Endothelial cell of umbilical vein (primary cell): ENCODE data around the gene RETREG3. TPM values are rescaled to one million over a fixed set of nuclear protein-coding genes. Genes with fewer than 3 reads are reported as not detected.
A peak's percentile ranks its signal among the peaks of the same experiment; 100 is the strongest.

Experiments
- BruUV-seq: library from RNA; stranded (reverse); fragments of 400-500 nt; replicated peaks from 2 replicates; lab custom pipeline; 2021; lab: Mats Ljungman, UMichigan
- CTCF ChIA-PET: fragments of 300-600, 350-600 bp; sonication (Branson Sonifier 250); formaldehyde crosslinking; loops from one replicate; lab custom pipeline; 2021; ENCODE audit warnings: antibody characterized with exemption, inconsistent platforms; lab: Charles Lee
- POLR2A ChIA-PET: fragments of 300-600, 350-600 bp; sonication (Branson Sonifier 250); formaldehyde crosslinking; loops from one replicate; lab custom pipeline; 2021; ENCODE audit warnings: antibody characterized with exemption, inconsistent platforms; lab: Charles Lee
- DNase-seq: peaks from one replicate; pipeline ENCODE4 v3.0.0-alpha.2; 2011; ENCODE audit warnings: low read depth, low spot score
- FAIRE-seq: peaks from 2 replicates; lab custom pipeline; 2011; peaks lifted over from hg19 to GRCh38; lab: Jason Lieb, UNC
- H2AFZ ChIP-seq: 2 replicates; pipeline ENCODE4 v1.6.0; 2012; ENCODE audit warnings: low read depth, low read length, control low read depth, inconsistent platforms
- H3K27ac ChIP-seq: 2 replicates; pipeline ENCODE4 v1.5.1; 2011; ENCODE audit warnings: low read depth, mild to moderate bottlenecking, control low read depth, low read length, moderate library complexity; ENCODE audit not compliant: insufficient read depth
- H3K27me3 ChIP-seq, 2 experiments: 2 replicates each; pipeline versions ENCODE4 v1.6.0 to v1.6.1; 2011; ENCODE audit warnings: low read length in 2 of 2, mixed read lengths in 1 of 2; ENCODE audit not compliant: control insufficient read depth in 2 of 2, insufficient read depth in 2 of 2
- H3K36me3 ChIP-seq, 2 experiments: 2 replicates in 1 of 2; 3 replicates in 1 of 2; pipeline ENCODE4 v1.5.1; 2011; ENCODE audit warnings: low read length in 2 of 2, mild to moderate bottlenecking in 1 of 2, moderate library complexity in 1 of 2; ENCODE audit not compliant: control insufficient read depth in 2 of 2, insufficient read depth in 2 of 2; ENCODE audit errors: extremely low read depth in 1 of 2
- H3K4me1 ChIP-seq: 3 replicates; pipeline ENCODE4 v1.5.1; 2011; ENCODE audit warnings: mild to moderate bottlenecking, low read length; ENCODE audit not compliant: control insufficient read depth, insufficient read depth; ENCODE audit errors: extremely low read depth
- H3K4me2 ChIP-seq: 2 replicates; pipeline ENCODE4 v1.6.1; 2011; ENCODE audit warnings: low read length, control low read depth, mixed read lengths; ENCODE audit not compliant: insufficient read depth
- H3K4me3 ChIP-seq, 3 experiments: fragments of 200-600 bp in 1 of 3; sonication (generic), shearing (Covaris generic) in 1 of 3; replicated peaks in 1 of 3; 2 replicates each; pipeline ENCODE4 v1.5.1; 2011 to 2016; ENCODE audit warnings: control low read depth in 3 of 3, low read length in 3 of 3, mild to moderate bottlenecking in 2 of 3, inconsistent platforms in 1 of 3, low read depth in 1 of 3, moderate library complexity in 1 of 3; ENCODE audit not compliant: insufficient read depth in 1 of 3
- H3K79me2 ChIP-seq: 2 replicates; pipeline ENCODE4 v1.6.0; 2012; ENCODE audit warnings: low read length, inconsistent platforms; ENCODE audit not compliant: control insufficient read depth, insufficient read depth
- H3K9ac ChIP-seq: replicated peaks from 2 replicates; pipeline ENCODE3; 2011; ENCODE audit warnings: low read length, control low read depth; ENCODE audit not compliant: insufficient read depth; ENCODE audit errors: extremely low read depth
- H3K9me1 ChIP-seq: replicated peaks from 3 replicates; pipeline ENCODE4 v1.6.0; 2011; ENCODE audit warnings: mild to moderate bottlenecking, low read length; ENCODE audit not compliant: control insufficient read depth, insufficient read depth; ENCODE audit errors: extremely low read depth
- H3K9me3 ChIP-seq: replicated peaks from 2 replicates; pipeline ENCODE4 v1.5.1; 2012; ENCODE audit warnings: low read length, inconsistent platforms; ENCODE audit not compliant: control insufficient read depth, insufficient read depth
- H4K20me1 ChIP-seq: replicated peaks from 2 replicates; pipeline ENCODE3; 2011; ENCODE audit warnings: mild to moderate bottlenecking, low read length; ENCODE audit not compliant: control insufficient read depth, insufficient read depth; ENCODE audit errors: extremely low read depth
- GATA2 ChIP-seq: IDR thresholded peaks from 2 replicates; pipeline ENCODE4 v1.7.0; 2011; ENCODE audit warnings: low read depth, mild to moderate bottlenecking, moderate library complexity, mixed read lengths, low read length; ENCODE audit not compliant: insufficient read length, insufficient read depth
- JUN ChIP-seq: IDR thresholded peaks from 2 replicates; pipeline ENCODE4 v1.6.1; 2011; ENCODE audit warnings: borderline replicate concordance, low read depth; ENCODE audit not compliant: insufficient read length, insufficient read depth
- POLR2A ChIP-seq: IDR thresholded peaks from 2 replicates; pipeline ENCODE4 v1.6.1; 2012; ENCODE audit warnings: low read depth, mild to moderate bottlenecking, control low read depth, low read length
- POLR2AphosphoS5 ChIP-seq: IDR thresholded peaks from 2 replicates; pipeline ENCODE4 v1.6.1; 2012; ENCODE audit warnings: low read depth, mild to moderate bottlenecking, control low read depth, low read length, moderate library complexity; ENCODE audit not compliant: insufficient read depth
- dilution Hi-C: fragments of 300-500 bp; cut with MboI; formaldehyde crosslinking; loops from one replicate; pipeline ENCODE4 v1.15.0; 2019; ENCODE audit warnings: low sequenced_read_pairs; ENCODE audit not compliant: extremely low pct_ligation_motif_present
- intact Hi-C: fragments of 100-400 bp; cut with micrococcal nuclease; formaldehyde crosslinking; loops from one replicate; pipeline ENCODE4 v1.10.0; 2022
- polyA plus RNA-seq, 4 experiments: library from polyadenylated mRNA; depleted of rRNA in 3 of 4; stranded (reverse) in 3 of 4; unstranded in 1 of 4; fragments of >200 nt; gene quantifications; 2 replicates each; pipeline versions ENCODE4 v1.2.1 to v1.2.3, GENCODE V29; 2011 to 2012; ENCODE audit warnings: missing spikeins in 1 of 4
- total RNA-seq: library from RNA; stranded (reverse); gene quantifications from 2 replicates; pipeline ENCODE4 v1.2.3, GENCODE V29; 2021
- TF ChIP-seq, protein P1 (sequence below): IDR thresholded peaks from 2 replicates; pipeline ENCODE4 v1.6.1; 2011; ENCODE audit not compliant: insufficient read depth, insufficient read length

The RETREG3 gene
- total and polyA plus RNA-seq, 2 donors (not counting 3 experiments of a cell fraction or from before 2014, with no cell fraction given), result 36.2 to 53.4 TPM

DNA sequence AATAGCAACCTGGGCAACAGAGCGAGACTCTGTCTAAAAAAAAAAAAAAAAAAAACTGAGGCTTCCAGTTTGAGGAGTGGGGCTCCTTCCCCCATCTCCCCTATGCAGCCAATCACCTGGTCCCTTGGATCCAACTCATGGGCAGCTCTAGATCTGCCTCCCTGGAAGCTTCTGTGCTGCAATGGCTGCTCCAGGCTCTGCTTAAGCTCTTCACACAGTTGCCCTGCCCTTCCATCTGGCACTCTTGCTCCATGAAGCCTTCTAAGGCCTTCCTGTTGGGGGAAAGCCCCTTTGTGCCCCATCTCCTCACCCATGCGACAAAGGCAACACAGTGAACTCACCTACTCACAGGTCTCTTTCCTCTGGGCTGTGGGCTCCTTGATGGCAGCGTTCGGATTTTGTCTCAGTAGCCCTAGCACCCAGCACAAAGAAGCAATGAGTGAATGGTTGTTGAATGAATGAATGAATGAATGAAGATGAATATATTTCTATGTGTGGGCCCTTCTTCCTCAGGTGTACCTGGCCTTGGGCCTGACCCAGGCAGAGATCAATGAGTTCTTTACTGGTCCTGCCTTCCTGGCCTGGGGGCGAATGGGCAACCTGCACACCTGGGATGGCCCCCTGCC is 71.2 kb downstream of the RETREG3 start:
- intact Hi-C loops, result loop anchor here (2.0 kb wide), 1 partner anchor 17 kb away; no protein-coding TSS in a partner anchor
- Histone ChIP-seq H3K27me3 (no peaks in the 10 kb centered on the region), H4K20me1 (no peaks in the 10 kb centered on the region), H3K4me1 (peaks cover 23% of the 10 kb centered on the region), H2AFZ (no peak overlapping the region), H3K9me1 (no peaks in the 10 kb centered on the region), H3K27ac (no peak overlapping the region), H3K9me3 (no peaks in the 10 kb centered on the region), H3K4me3 (no peak overlapping the region), H3K79me2 (peaks cover 4% of the 10 kb centered on the region), H3K4me2 (no peak overlapping the region), H3K9ac (no peak overlapping the region), H3K36me3 (peaks cover 2 to 5% of the 10 kb centered on the region in 2 experiments)
- DNase-seq (no peak), FAIRE-seq (no peak)
- ChIA-PET CTCF (interaction anchor here (3.1 kb wide), 1 partner anchor 11 kb away, joined by 14 read pairs; no protein-coding TSS in a partner anchor), POLR2A (no interaction called here)
- TF ChIP-seq, protein P1, sequence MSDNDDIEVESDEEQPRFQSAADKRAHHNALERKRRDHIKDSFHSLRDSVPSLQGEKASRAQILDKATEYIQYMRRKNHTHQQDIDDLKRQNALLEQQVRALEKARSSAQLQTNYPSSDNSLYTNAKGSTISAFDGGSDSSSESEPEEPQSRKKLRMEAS, result no peak
- TF ChIP-seq GATA2, result no peak
- TF ChIP-seq POLR2AphosphoS5, result no peak
- no peak for TF ChIP-seq JUN
- no peak for TF ChIP-seq POLR2A
- dilution Hi-C loops, result no loop called here
- BruUV-seq, result no TSS peak

DNA sequence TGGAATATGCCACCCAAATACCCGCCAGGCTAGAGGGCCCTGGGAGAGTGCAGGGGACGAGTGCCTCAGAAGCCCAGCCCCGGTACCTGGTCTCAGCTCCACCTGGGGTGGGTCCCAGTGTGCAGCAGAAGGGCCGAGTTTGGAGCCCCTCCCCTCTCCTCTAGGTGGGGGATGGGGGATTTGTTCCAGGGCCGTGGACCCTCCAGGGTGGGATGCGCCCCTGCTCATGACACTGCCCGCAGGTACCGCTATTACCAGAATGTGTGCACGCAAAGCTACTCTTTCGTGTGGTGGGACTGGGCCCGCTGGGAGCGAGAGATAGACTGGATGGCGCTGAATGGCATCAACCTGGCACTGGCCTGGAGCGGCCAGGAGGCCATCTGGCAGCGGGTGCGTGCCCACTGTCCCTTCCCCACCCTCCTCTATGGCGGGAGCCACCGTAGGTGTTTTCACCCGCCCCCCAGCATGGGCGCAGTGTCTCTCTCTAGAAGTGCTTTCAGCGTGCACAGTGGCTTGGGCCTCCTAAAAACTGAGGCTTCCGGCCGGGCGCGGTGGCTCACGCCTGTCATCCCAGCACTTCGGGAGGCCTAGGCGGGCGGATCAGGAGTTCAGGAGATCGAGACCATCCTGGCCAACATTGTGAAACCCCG is 71.9 kb downstream of the RETREG3 start:
- TF ChIP-seq, protein P1, result no peak
- no peak for TF ChIP-seq GATA2
- no TSS peak for BruUV-seq
- H3K4me2 ChIP-seq, result peak overlapping the region; percentile 79
- CTCF ChIA-PET, result interaction anchor here (1.8 to 3.1 kb wide), 3 partner anchors 10 to 20 kb away, joined by 11 to 14 read pairs (median 12); no protein-coding TSS in a partner anchor
- no peak for DNase-seq
- no peak for FAIRE-seq
- dilution Hi-C loops (no loop called here), intact Hi-C loops (loop anchor here (2.0 kb wide), 1 partner anchor 18 kb away; no protein-coding TSS in a partner anchor)
- H3K9ac ChIP-seq, result peak overlapping the region; percentile 80
- no peaks in the 10 kb centered on the region for H3K9me1 ChIP-seq
- H3K4me3 ChIP-seq, result peak overlapping the region in 2 of 3 experiments; percentile 49 to 80
- H4K20me1 ChIP-seq, result no peaks in the 10 kb centered on the region
- no peak overlapping the region for H2AFZ ChIP-seq
- no peak overlapping the region for H3K27ac ChIP-seq
- POLR2A ChIA-PET, result interaction anchor here (1.1 kb wide), 1 partner anchor 114 kb away, joined by 4 read pairs; the partner anchor contains the start of gene CAVIN1
- peaks cover 23% of the 10 kb centered on the region for H3K4me1 ChIP-seq
- H3K79me2 ChIP-seq, result peaks cover 4% of the 10 kb centered on the region
- no peaks in the 10 kb centered on the region for H3K9me3 ChIP-seq
- H3K36me3 ChIP-seq, result peaks cover 0 to 5% of the 10 kb centered on the region in 2 experiments
- no peaks in the 10 kb centered on the region for H3K27me3 ChIP-seq
